ENCODE data around the gene CCDC3. TPM values are rescaled to one million over a fixed set of nuclear protein-coding genes. Genes with fewer than 3 reads are reported as not detected.
A peak's percentile ranks its signal among the peaks of the same experiment; 100 is the strongest.

Gene CCDC3
- 10 to 100 TPM in 3 of 4 donors, 1 to 10 TPM in 1; 7.9 to 40.6 (median 24.9) TPM for total RNA-seq

DNA sequence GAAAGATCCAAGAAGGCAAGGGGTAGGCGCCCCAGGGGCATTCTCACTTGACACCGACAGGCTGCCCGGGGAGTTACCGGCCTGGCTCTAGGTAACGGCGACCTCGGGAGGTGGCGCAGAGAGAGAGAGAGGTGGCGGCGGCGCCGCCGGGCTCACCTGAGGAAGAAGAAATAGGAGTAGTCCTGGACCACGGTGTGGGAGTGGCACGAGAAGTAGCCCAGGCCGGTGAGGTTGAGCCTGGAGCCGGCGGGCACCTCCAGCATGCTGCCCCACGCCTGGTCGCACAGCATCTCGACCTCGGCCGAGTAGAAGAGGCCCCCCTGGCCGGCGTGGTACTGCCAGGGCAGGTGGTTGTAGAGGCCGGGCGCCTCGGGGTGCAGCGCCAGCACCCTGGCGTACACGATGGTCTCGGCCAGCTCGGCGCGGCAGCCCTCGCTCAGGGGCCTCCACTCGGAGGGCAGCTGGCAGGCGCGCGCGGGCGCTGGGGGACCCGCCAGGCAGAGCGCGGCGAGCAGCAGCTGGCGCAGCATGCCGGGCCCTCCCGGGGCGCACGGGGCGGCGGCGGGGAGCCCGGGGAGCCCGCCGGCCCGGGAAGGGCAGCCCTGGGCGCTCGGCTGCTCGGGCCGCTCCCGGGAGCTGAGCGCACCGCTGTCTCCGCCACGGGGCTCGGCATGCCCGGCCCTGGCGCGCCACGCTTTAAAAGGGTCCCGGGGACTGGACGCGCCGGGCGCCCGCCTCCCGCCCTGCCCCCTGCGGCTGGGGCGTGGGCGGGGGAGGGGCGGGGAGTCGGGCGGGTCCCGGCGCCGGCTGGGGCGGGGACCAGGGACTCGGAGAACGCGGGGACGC is at the start of gene CCDC3:
Gene CCDC3, minus strand, starts transcription at position 673 of the 846 bp plus-strand sequence. Its CDS starts 143 bp downstream, at position 530.
- intact Hi-C loops (cut with DNase I; ENCODE audit: low total_unique reads) = no loop called here
- DNase-seq = peak in 1 of 2 donors; percentile 22

DNA sequence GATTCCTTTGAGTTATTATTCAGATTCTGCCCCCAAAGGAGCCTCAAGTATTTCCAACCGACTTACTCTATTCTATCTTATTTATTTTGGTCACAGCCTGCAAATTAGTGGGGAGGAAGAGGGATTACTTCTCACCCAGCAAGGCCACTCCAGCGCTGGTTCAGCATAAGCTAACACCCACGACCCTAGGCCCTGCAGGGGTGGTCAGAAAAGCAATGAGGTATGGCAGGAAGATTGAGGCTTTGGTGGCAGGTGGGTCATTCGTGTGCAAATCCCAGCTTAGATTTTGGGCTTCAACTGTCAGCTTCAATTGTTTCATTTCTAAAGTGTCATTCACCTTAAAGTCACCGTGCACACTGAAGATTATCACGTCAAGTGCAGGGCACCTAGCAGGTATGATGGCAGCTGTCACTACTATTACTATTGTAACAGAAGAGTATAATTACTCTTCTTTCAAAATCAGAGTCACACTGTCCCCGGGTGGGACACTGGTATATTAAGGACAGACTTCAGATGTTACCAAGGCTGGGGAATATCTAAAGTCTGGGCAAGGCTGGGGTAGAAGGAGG is 49.7 kb upstream of the CCDC3 start:
- no peak overlapping the region for H3K4me3 ChIP-seq
- DNase-seq = no peak
- H3K27ac ChIP-seq = no peak overlapping the region
- no peaks in the 10 kb centered on the region for H3K9me3 ChIP-seq
- no peaks in the 10 kb centered on the region for H3K36me3 ChIP-seq
- no peaks in the 10 kb centered on the region for H3K4me1 ChIP-seq
- H3K27me3 ChIP-seq = no peaks in the 10 kb centered on the region
- intact Hi-C loops (cut with DNase I; ENCODE audit: low total_unique reads) = no loop called here
- TF ChIP-seq CTCF (IDR thresholded peaks at IDR 0.05) (no peak), POLR2A (IDR thresholded peaks at IDR 0.05) (no peak)

More for the DNA sequence above, at the start of gene CCDC3:
- TF ChIP-seq POLR2A (IDR thresholded peaks at IDR 0.05) = no peak
- TF ChIP-seq CTCF (IDR thresholded peaks at IDR 0.05) = no peak
- H3K4me1 ChIP-seq = peaks cover 0 to 10% of the 10 kb centered on the region in 2 donors
- no peaks in the 10 kb centered on the region for H3K36me3 ChIP-seq
- no peaks in the 10 kb centered on the region for H3K9me3 ChIP-seq
- peak within 1 kb of the TSS in 1 of 2 donors; percentile 33 for H3K27ac ChIP-seq
- H3K4me3 ChIP-seq = peak within 1 kb of the TSS; percentile 32 to 43
- H3K27me3 ChIP-seq = no peaks in the 10 kb centered on the region

DNA sequence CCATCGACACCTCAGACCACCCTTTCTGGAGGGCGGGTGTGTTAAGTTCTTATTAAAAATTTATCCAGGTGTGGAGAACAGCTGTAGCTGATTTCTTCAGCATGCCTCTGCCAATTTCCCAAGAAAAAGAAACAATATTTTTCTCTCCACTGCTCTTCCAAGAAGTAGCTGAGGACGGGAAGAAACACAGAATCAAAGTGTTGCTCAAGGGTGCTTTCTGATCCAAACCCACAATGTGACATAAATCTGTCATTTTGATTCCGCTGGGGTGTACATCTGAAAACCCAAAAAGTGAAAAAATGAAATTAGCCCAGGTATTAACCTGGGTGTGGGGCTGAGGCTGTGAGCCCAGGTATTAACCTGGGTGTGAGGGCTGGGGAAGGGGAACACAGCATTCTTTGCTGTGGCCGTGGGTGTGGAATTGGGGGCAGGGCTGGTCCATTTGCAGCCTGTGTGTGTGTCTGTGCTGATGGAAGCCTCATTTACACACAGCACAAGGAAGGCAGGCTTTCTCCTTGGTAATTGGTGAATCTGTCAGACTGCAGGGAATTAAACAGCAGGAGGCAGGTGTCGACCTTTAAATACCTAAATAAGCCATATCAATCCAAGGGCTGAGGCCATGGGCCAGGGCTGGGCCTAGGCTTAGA is 48.4 kb upstream of the CCDC3 start:
- H3K9me3 ChIP-seq = no peaks in the 10 kb centered on the region
- no peaks in the 10 kb centered on the region for H3K27me3 ChIP-seq
- H3K4me1 ChIP-seq = no peaks in the 10 kb centered on the region
- intact Hi-C loops (cut with DNase I; ENCODE audit: low total_unique reads) = no loop called here
- H3K27ac ChIP-seq = no peak overlapping the region
- TF ChIP-seq CTCF (IDR thresholded peaks at IDR 0.05) (no peak), POLR2A (IDR thresholded peaks at IDR 0.05) (no peak)
- DNase-seq = no peak
- no peaks in the 10 kb centered on the region for H3K36me3 ChIP-seq
- no peak overlapping the region for H3K4me3 ChIP-seq

GRCh38 chr10:13048762-13049161 is 47.2 kb upstream of the CCDC3 start:
- no peak for DNase-seq
- H3K36me3 ChIP-seq = no peaks in the 10 kb centered on the region
- TF ChIP-seq POLR2A (IDR thresholded peaks at IDR 0.05) (no peak), CTCF (IDR thresholded peaks at IDR 0.05) (no peak)
- no peak overlapping the region for H3K27ac ChIP-seq
- H3K4me1 ChIP-seq = no peaks in the 10 kb centered on the region
- H3K27me3 ChIP-seq = no peaks in the 10 kb centered on the region
- no peaks in the 10 kb centered on the region for H3K9me3 ChIP-seq
- H3K4me3 ChIP-seq = no peak overlapping the region
- intact Hi-C loops (cut with DNase I; ENCODE audit: low total_unique reads) = no loop called here

Measured in uterus (tissue), 4 donors.